SW480 (cell line): ENCODE measurements around the gene HEXD.
"Not testable (repeated sequence)": the region's sequence is repeated elsewhere in the genome, so short reads cannot be mapped to it uniquely, and the experiment has no call there.

Source experiments
- DNase-seq: peaks from one replicate; pipeline ENCODE4 v3.0.0-alpha.2; 2016; ENCODE audit warnings: low spot score

The HEXD gene

DNA sequence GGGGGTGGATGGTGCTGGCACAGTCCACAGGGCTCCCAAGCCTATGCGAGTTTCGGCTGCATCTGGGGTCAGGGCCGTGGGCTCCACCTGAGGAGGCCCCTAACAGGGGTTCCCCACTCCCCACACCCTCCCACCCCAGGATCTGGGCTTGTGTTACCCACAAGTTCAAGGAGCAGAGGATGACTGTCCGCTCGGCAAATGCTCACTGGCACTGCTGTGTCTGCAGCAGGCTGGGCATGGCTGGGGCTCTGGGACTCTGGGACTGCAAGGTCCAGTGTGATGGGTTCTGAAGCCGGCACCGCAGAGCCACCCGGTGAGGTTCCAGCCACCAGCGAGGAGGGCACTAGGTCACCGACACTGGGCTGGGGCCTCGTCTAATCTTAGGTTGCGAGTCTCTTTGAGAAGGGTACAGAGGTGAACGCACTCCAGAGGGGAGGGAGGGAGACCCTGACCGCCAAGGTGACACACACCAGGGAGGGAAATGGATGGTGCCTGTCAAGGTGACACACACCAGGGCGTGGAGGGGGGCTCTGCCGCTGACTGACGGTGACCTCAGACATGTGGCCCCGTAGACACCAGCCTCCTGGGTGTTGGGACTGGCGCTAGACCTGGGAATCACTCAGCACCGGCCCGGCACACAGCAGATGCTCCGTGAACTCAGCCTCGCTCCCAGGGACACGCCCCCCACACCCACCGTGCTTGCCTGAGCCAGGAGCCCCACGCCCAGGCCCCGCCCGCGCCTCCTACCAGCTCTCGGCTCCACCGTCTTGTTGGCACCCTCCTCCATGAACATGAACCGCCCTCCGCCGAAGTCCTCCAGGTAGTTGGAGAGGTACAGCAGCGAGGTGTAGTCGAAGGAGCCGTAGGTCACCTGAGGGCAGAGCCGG, 20.5 kb upstream of the HEXD start:
- no peak for DNase-seq

DNA sequence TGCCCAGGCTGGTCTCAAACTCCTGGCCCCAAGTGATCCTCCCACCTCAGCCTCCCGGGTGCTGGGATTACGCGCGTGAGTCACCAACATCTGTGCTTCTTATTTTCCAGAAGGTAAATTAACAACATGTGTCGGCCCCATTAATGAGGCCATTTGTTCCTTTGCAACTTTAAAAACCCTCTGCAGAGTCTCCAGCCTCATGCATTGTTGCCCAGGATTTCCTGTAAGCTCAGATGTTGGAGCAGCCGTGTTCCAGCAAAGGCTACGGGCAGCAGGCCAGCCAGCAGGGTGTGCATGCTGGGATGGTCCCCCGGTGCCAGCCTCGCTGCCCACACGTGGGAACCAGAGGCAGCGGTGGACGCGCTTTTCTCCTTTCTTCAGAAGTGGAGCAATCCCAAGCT, 19.1 kb upstream of the HEXD start:
- DNase-seq: no peak

DNA sequence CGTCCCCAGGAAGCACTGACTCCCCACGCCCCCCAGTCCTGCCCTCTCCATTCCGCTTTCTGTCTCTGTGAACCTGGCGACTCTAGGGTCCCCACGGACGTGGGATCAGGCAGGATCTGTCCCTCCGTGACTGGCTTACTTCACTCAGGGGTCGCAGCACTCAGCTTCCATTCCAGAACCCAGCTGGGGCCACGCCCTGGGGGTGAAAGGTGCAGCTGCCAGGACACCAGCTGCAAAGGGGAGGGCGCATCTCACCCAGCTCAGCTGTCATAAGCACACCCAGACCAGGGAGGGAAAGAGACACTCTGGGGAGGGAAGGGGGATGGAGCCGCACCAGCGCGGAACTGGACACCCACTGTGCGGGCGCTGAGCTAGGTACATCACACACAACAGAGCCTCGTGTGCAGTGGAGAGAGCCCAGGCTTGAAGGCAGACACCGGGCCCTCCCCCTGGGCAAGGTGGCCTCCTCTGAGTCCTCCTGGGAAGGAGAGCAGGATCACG, 18.5 kb upstream of the HEXD start:
- DNase-seq: no peak

DNA sequence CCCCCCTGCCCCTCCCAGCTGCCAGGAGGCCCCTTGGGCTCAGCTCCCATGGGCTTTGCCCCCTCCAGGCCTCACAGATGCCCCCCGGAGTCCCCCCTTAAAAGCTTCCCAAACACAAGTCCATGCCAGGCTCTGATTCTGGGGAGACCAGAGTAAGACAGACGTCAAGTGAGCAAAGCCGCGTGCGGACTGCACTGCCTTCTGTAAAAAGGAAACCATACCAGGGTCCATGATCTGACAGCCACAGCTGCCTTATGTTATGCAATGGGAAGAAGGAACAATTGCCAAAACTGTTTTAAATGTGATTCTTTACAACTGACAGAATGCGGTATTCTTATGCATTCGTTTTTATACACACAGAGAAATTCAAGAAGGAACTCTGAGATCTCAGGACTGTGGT, 17.9 kb upstream of the HEXD start:
- no peak for DNase-seq

DNA sequence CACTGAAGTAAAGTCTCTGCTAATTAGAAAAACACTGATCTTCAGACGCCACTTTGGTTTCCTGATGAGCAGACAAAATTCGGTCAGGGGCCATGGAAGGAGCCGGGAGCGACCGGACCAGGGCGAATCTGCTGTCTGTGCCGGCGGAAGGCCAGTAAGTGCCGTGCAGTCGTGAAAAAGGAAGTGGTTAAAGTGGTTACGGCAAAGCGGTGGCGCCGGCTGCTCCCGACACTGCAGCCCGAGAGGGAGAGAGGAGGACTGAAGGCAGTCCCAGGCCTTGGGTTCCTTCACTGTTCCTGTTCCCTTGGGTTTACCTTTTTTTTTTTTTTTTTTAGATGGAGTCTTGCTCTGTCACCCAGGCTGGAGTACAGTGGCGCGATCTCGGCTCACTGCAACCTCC, 17.3 kb upstream of the HEXD start:
- DNase-seq: peak; percentile 26

DNA sequence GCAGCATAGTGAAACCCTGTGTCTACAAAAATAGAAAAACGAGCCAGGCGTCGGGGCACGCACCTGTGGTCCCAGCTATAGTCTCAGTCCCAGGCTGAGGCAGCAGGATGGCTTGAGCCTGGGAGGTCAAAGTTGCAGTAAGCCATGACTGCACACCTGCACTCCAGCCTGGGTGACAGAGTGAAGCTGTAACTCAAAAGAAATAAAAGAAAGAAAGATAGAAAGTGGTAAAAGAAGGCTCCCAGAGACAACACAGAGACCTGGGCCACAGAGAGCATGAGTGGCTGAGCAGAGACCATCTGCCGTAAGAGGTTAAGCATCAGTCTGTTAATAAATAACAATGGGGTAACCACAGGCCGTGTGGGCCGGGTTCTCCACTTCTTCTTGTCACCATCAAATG, 15.3 kb upstream of the HEXD start:
- DNase-seq: peak; percentile 25

DNA sequence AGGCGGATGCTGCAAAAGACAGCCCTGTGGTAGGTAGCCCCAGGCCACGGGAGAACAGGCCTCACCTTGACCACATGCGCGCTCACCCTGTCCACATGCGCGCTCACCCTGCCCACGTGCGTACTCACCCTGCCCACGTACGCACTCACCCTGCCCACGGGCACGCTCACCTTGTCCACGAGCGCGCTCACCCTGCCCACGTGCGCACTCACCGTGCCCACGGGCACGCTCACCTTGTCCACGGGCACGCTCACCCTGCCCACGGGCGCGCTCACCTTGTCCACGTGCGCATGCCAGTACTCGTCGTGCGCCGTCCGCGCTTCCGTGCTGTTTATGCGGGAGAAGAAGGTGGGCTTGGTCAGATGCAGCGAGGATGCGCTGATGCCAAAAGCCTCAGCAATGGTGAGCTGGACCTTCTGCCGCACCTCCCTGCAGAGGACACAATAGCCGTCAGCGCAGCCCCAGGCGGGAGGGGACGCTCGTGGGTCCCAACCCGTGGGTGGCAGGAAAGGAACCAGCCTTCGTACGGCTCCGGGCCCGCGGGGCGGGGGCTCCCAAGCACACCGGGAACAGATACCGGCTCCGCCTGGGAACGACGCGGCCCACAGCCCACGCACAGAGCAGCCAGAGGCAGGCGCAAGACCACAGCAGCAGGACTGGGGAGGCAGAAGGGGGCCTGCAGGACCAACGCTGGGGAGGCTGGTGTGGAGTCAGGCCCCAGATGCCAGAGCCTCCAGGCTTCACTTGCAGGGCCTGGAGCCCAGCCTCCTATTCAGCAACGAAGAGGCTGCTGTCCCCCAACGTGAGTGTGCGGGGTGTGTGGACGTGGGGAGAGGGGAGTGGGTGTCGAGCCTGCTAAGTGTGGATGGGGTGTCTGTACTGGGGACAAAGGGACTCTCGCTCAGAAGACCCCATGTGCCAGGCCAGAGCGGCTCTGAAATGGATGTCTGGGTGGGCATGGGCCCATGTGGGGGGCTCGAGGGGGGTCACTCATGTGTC, 14.2 kb upstream of the HEXD start:
- no peak for DNase-seq

DNA sequence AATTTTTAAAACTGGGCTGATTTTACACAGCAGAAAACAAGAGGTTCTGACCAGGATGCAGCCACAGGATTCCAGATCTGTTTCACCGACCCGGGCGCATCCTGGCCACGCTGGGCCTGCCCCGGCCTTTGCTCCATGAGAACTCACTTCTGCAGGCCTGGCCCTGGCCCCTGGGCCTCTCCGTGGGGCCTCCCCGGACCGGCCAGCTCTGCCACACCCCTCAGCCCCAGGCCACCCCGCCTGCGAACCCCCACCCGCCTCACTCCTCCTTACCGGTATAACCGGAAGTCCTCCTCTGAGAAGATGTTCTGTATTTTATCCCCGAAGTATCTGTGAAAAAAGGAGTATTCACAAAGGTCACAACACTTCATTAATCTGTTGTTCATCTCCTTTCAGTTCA, 13.1 kb upstream of the HEXD start:
- DNase-seq: no peak

DNA sequence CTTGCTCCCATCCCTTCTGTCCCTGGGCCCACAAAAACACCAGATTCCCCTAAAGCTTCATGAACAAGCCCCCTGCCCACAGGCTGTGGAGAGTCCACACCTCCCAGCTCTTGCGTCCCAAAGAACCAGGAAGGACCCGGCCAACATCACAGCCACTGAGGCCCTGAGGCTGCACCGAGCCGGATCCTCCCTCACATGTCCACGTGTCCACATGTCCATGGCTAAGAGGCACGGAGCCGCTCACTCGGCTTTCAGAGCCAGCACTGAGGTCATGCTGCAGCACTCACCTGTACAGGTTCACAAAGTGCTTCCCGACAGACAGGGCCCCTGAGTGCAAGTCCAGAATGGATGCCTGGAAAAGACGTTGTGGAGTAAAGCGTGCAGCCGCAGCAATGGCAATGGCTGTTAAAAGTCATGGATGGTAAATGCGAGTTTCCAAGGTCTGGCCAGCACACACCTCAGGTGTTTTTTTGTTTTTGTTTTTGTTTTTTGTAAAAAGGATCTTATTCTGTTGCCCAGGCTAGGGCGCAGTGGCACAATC, 11.9 kb upstream of the HEXD start:
- DNase-seq: no peak

DNA sequence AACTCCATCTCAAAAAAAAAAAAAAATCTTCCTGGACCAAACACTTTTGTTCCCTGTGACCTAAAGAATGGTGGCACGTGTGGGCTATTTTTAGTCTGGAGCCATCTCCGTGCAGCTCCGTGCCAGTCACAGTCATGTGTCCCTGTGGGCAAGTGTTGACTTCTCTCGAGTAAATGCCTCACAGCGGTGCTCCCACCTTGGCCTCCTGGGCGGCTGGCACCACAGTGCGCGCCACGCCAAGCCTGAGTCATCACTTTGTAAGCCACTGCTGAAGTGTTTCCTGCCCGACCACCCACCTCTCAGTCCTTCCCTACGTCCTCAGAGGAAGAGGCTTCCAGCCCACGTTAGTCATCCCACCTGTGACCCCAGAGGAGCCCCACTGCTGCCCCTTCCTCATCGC, 10.9 kb upstream of the HEXD start:
- DNase-seq: peak; percentile 17

DNA sequence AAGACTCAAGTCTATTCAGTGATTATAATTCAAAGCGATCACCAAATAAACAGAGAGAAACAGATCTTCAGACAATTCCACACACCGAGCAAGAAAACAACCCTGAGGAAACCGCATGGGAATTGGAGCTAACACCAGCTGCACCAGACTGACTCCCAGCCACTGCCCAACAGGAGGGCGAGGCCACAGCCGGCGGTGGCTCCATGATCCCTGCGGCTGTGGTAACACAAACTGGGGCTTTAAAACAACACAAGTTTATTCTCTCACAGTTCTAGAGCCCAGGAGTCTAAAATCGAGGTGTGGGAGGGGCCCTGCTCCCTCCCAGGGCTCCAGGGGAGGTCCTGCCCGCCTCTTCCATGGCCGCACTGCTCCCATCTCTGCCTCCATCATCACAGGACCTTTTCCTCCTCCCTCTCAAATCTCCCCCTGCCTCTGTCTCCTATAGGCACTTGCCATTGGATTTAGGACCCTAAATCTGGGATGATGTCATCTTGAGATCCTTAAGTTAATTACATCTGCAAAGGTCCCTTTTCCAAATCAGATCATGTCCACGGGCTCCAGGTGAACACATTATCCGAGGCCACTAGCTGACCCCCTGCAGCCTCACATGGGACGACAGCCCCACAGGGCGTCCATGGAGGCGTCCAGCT, 9.7 kb upstream of the HEXD start:
- DNase-seq: no peak

DNA sequence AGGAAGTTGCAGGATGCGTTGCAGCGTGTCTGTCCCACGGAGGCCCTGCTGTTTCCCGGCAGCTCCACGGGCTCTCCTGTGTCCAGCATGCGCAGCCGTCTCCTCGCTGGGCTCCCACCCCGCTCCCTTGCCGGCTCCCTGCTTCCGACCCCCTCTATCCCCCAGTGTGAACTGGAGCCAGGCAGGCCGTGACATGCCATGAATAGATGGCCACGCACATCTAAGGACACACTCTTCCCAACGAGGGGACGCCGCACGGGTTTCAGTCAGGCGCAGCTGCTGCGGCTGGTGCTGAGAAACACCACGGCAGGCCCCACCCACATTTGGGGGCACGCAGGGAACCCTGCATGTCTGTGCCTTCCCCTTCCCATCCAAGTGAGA, 9.2 kb upstream of the HEXD start:
- no peak for DNase-seq

DNA sequence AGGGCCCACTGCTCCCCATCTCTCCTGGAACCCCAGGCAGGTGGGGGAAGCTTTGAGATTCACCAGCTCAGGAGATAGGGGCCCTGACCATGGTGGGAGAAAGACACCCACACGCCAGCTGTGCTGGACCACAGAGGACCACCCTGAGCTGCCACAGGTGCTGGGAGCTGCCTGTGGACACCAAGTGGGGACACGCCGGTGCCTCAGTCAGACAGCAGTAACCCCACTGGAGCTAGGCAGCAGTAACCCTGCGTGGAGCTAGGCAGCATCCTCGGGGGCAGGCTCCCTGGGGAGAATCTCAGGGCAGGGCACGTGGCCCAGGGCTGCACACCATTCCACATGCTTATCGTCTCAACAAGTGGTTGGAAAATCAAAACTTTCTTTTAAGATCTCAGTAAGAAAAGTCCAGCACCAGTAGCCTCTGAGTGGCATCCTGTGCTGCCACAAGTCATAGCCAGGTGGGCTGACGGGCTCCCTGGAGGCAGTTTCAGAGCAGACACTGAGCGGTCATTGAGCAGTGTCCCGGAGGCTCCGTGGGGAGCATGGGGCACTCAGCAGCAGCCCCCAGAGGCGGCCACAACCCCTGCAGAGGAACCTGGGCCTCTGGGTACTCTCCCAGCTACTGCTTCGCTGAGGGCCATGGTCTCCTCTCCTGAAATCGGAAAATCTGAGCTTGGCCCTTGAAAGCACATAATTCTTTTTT, 8.0 kb upstream of the HEXD start:
- DNase-seq: no peak

DNA sequence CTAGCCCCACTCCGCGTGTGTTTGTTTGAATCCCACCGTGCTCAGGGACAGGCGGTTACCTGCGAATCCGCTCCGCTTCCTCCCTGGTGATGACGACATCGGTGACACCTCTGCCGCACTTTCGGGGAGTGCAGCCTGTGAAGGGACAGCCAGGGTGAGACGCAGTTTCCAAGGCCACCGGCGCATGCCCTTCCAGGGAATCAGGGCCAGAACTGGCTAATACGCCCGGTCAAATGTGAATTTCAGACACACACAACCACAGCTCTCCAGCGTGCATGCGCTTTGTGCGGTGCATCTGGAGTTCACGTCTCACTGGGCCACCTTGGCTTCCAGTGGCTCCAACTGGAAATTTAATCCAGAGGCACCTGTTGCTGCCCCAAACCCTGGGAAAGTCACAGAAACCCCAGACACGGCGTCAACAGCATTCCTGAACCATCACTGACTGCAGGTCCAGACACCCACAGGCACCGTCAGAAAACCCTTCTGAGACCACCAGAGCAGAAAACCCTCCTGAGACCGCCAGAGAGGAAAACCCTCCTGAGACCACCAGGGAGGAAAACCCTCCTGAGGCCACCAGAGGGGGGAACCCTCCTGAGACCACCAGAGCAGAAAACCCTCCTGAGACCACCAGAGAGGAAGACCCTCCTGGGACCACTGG, 6.6 kb upstream of the HEXD start:
- DNase-seq: no peak

DNA sequence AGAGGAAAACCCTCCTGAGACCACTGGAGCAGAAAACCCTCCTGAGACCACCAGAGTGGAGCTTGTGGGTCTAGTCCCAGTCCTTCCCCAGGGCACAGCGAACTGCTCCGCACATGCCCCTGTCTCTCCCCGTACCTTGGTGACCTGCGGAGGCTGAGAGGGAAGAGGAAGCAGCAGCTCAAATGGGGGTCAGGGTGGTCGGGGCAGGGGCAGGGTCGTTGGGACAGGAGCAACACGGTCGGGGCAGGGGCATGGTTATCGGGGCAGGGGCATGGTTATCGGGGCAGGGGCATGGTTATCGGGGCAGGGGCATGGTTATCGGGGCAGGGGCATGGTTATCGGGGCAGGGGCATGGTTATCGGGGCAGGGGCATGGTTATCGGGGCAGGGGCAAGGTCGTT, 6.1 kb upstream of the HEXD start:
- not testable (repeated sequence) for DNase-seq

DNA sequence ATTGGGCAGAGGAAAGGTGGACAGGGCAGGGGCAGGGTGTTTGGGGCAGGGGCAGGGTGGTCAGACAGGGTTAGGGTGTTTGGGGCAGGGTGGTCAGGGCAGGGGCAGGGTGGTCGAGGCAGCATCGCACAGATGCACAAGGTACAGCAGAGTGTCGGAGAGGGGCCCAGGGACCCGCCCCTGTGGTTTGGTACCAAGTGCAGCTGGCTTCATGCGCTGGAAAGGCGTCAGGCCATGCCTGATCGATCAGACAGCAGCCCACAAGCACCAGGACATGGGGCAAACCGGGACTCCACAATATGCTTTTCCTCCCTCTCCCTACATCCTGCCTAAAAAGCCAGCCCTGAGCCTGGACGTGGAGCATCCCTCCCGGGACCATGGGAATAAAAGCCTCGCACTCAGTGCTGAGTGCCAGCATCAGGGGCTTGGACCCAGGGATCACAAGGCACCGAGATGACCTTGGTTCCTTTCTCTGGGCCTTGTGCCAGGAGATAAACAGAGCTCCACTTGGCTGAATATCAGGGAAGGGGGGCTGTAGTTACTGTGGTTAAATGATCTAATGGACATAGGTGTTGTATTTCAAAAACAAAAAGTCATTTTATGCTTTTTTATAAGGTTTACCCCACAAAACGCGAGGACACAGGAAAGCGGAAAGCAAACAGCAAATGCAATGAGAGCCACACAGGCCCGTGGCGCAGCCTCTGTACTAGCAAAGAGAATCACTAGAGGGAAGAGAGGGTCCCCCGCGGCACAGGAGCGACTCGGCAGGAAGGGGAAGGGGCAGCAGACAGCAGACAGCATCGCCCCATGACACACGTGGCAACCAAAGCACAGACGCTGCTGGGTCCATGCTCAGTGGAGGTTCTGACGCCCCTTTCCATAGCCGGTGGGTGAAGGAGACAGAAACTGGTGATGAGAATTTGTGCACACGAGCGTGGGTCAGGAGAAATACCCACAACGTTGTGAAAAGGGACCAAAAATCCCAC, 5.3 kb upstream of the HEXD start:
- no peak for DNase-seq

DNA sequence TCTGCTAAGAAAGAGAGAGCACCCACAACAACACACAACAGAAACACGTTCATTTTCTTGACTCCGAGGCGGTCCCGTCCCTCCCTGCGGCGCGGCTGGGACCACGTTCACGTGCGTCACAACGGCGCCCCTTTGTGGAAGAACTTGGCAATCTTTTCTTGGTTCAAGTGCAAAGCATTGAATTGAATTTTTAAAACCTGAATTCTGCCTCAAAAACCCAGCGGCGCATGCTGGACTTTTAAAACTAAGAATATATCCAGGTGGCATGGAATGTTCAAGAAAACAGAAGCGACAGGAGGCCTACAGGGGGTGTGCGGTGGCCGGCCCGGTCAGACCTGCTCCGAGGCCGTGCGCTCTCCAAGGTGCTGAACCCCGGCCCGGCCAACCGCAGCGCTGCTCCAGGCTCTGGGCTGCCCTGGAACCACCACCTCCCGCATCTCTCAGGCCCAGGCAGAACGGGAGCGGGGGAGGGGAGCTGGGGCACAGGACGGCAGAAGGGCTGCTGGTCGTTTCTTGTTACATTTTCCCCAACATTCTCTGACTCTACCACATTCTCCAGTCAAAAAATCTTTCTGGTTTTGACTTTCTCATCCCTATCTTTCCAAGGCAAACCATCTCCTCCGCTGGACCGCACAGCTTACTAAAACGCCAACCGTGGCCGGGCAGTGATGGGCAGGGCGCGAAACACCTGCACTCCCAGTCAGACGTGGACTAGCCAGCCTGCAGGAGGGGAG, 3.4 kb upstream of the HEXD start:
- DNase-seq: peak; percentile 24

DNA sequence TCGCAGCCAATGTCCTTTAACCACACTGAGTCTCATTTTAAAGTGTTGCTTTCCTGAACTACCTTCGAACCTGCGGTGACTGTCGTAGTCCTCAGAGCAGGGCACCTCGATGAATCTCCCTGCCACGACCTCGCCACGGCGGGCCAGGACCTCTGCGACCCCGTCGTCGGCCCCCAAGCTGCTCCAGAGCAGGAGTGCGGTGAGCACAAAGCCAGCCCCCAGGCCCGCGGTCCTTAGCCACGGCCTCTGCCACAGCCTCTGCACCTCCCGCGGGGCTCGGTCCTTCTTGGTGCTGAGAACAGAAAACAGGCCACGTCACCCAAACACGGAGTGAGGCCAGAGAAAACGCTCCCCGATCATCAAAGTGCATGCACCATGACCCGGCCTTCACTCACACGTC, 2.8 kb upstream of the HEXD start:
- no peak for DNase-seq

DNA sequence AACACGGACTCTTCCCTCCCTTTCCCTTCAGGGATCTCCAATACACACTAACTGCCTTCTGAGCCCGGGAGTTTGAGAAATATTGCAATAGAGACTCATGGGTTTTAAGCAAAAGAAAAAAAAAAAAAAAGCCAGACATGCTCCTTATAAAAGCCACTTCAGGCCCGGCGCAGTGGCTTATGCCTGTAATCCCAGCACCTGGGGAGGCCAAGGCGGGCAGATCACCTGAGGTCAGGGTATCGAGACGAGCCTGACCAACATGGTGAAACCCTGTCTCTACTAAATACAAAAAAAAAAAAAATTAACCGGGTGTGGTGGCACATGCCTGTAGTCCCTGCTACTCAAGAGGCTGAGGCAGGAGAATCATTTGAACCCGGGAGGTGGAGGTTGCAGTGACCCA, 2.4 kb upstream of the HEXD start:
- no peak for DNase-seq
